GM23248 (cell line): ENCODE data around the gene CEBPZ. TPM values are rescaled to one million over a fixed set of nuclear protein-coding genes. Genes with fewer than 3 reads are reported as not detected.

Experiments
- DNase-seq: peaks from one replicate; pipeline ENCODE4 v3.0.0-alpha.2; 2015
- H2AFZ ChIP-seq: fragments of 200-600 bp; sonication (generic); 2 replicates; pipeline ENCODE4 v1.6.1; 2016; ENCODE audit warnings: antibody characterized with exemption
- H3F3A ChIP-seq: fragments of 200-600 bp; sonication (generic); 2 replicates; pipeline ENCODE4 v1.6.1; 2016; ENCODE audit warnings: mild to moderate bottlenecking, antibody characterized with exemption, mixed run types; ENCODE audit not compliant: insufficient read depth
- H3K27ac ChIP-seq: fragments of 200-600 bp; sonication (generic); 2 replicates; pipeline ENCODE4 v1.5.1; 2016; ENCODE audit warnings: mild to moderate bottlenecking
- H3K27me3 ChIP-seq: fragments of 200-600 bp; sonication (generic); replicated peaks from 2 replicates; pipeline ENCODE4 v1.6.1; 2016; ENCODE audit warnings: mild to moderate bottlenecking; ENCODE audit not compliant: insufficient read depth
- H3K36me3 ChIP-seq: fragments of 200-600 bp; sonication (generic); 2 replicates; pipeline ENCODE4 v1.6.1; 2016; ENCODE audit warnings: low read depth, mild to moderate bottlenecking
- H3K4me1 ChIP-seq: fragments of 200-600 bp; sonication (generic); 2 replicates; pipeline ENCODE4 v1.6.1; 2016; ENCODE audit warnings: mild to moderate bottlenecking; ENCODE audit not compliant: insufficient read depth
- H3K4me2 ChIP-seq: fragments of 200-600 bp; sonication (generic); one replicate; pipeline ENCODE4 v1.6.1; 2016; ENCODE audit warnings: mild to moderate bottlenecking; ENCODE audit not compliant: unreplicated experiment
- H3K4me3 ChIP-seq: fragments of 200-600 bp; sonication (generic); 2 replicates; pipeline ENCODE4 v1.5.1; 2016; ENCODE audit warnings: mild to moderate bottlenecking
- H3K79me2 ChIP-seq: fragments of 200-600 bp; sonication (generic); 2 replicates; pipeline ENCODE4 v1.6.1; 2016; ENCODE audit warnings: mild to moderate bottlenecking; ENCODE audit not compliant: insufficient read depth
- H3K9ac ChIP-seq: fragments of 200-600 bp; sonication (generic); 2 replicates; pipeline ENCODE4 v1.6.1; 2016; ENCODE audit warnings: mild to moderate bottlenecking
- H3K9me2 ChIP-seq: fragments of 200-600 bp; sonication (generic); 2 replicates; pipeline ENCODE4 v1.6.1; 2016; ENCODE audit warnings: mixed run types, mild to moderate bottlenecking, moderate library complexity; ENCODE audit not compliant: insufficient read depth
- H3K9me3 ChIP-seq: fragments of 200-600 bp; sonication (generic); one replicate; pipeline ENCODE4 v1.6.1; 2017; ENCODE audit warnings: low read depth
- H4K20me1 ChIP-seq: fragments of 200-600 bp; sonication (generic); 2 replicates; pipeline ENCODE4 v1.6.0; 2016; ENCODE audit not compliant: insufficient read depth
- EZH2 ChIP-seq: fragments of 200-600 bp; sonication (generic); IDR thresholded peaks from 2 replicates; pipeline ENCODE4 v1.6.1; 2018; ENCODE audit warnings: antibody characterized with exemption, mild to moderate bottlenecking; ENCODE audit not compliant: insufficient read depth, poor library complexity, severe bottlenecking
- EZH2phosphoT487 ChIP-seq: fragments of 200-600 bp; sonication (generic); IDR thresholded peaks from 2 replicates; pipeline ENCODE4 v1.6.1; 2018; ENCODE audit warnings: antibody characterized with exemption, moderate library complexity, mild to moderate bottlenecking, low read depth; ENCODE audit not compliant: insufficient read depth
- WGBS, 2 experiments: methylation state at CpG; one replicate each; pipeline ENCODE4 v1.1.6; 2015 to 2017; ENCODE audit warnings: low lambda C conversion rate in 2 of 2, low coverage in 1 of 2; ENCODE audit errors: missing lambda C conversion rate in 2 of 2; 5-methylcytosine and 5-hydroxymethylcytosine counted together
- in situ Hi-C: fragments of 300-500 bp; cut with MboI; formaldehyde crosslinking; loops from 2 replicates; pipeline ENCODE4 v1.15.0; 2020
- polyA plus RNA-seq: library from polyadenylated mRNA; unstranded; fragments of >200 nt; fragmentation: Nextera tagmentation; extraction: Ambion mirVana; gene quantifications from 2 replicates; pipeline ENCODE4 v1.2.1, GENCODE V29; 2016
- total RNA-seq: library from RNA; depleted of rRNA; stranded (reverse); fragments of >200 nt; shearing (Covaris generic); gene quantifications from 2 replicates; pipeline ENCODE4 v1.2.3, GENCODE V29; 2014

CEBPZ gene
- total and polyA plus RNA-seq, 2 experiments from 2014 or later: 23.0 to 34.0 TPM

GRCh38 chr2:37243435-37243834 lies 12.0 kb upstream of the CEBPZ start:
- H3K36me3 ChIP-seq: peaks cover 83% of the 10 kb centered on the region
- H3K4me3 ChIP-seq: no peak overlapping the region
- H3K9me3 ChIP-seq: no peaks in the 10 kb centered on the region
- no peak overlapping the region for H2AFZ ChIP-seq
- no peaks in the 10 kb centered on the region for H3K4me1 ChIP-seq
- H3F3A ChIP-seq: peaks cover 16% of the 10 kb centered on the region; the same call in 1 of the 2 replicates
- H3K9me2 ChIP-seq: no peaks in the 10 kb centered on the region
- H3K4me2 ChIP-seq: no peak overlapping the region
- TF ChIP-seq EZH2phosphoT487 (no peak), EZH2 (no peak)
- H3K79me2 ChIP-seq: 0 out of 2 replicates have a peak, but pooled peaks cover 6% of the 10 kb centered on the region
- 82% methylated on average over 4 of the region's 4 CpGs for WGBS, 2 experiments
- no peak overlapping the region for H3K27ac ChIP-seq
- DNase-seq: no peak
- no peak overlapping the region for H3K9ac ChIP-seq
- H3K27me3 ChIP-seq: no peaks in the 10 kb centered on the region
- in situ Hi-C loops: no loop called here
- H4K20me1 ChIP-seq: no peaks in the 10 kb centered on the region

GRCh38 chr2:37232131-37232933 lies 936 bp upstream of the CEBPZ start:
- DNase-seq: peak; percentile 62
- TF ChIP-seq EZH2: no peak
- TF ChIP-seq EZH2phosphoT487: no peak

GRCh38 chr2:37230581-37230980 lies 815 bp downstream of the CEBPZ start:
- no peaks in the 10 kb centered on the region for H3K9me3 ChIP-seq
- H2AFZ ChIP-seq: peak overlapping the region; percentile 93
- no peaks in the 10 kb centered on the region for H3K27me3 ChIP-seq
- no peaks in the 10 kb centered on the region for H3K9me2 ChIP-seq
- peaks cover 20% of the 10 kb centered on the region for H3K36me3 ChIP-seq
- peak overlapping the region; percentile 97 for H3K27ac ChIP-seq
- H3K4me1 ChIP-seq: peaks cover 21% of the 10 kb centered on the region
- H3K4me3 ChIP-seq: peak overlapping the region; percentile 89
- in situ Hi-C loops: no loop called here
- no peaks in the 10 kb centered on the region for H4K20me1 ChIP-seq
- H3F3A ChIP-seq: peaks cover 10% of the 10 kb centered on the region
- DNase-seq: peak; percentile 44
- H3K4me2 ChIP-seq: peak overlapping the region; percentile 95
- no peak for TF ChIP-seq EZH2
- no peak for TF ChIP-seq EZH2phosphoT487
- peaks cover 93% of the 10 kb centered on the region for H3K79me2 ChIP-seq
- H3K9ac ChIP-seq: peak overlapping the region; percentile 97
- WGBS, 2 experiments: 1 to 2% methylated on average over 8 of the region's 8 CpGs

More at GRCh38 chr2:37232131-37232933, 936 bp upstream of the CEBPZ start:
- H3K27ac ChIP-seq: peak overlapping the region; percentile 97
- peaks cover 19% of the 10 kb centered on the region for H3K36me3 ChIP-seq
- peaks cover 21% of the 10 kb centered on the region for H3K4me1 ChIP-seq
- peak overlapping the region; percentile 89 for H3K4me3 ChIP-seq
- H4K20me1 ChIP-seq: no peaks in the 10 kb centered on the region
- H3K9me2 ChIP-seq: no peaks in the 10 kb centered on the region
- H3K27me3 ChIP-seq: no peaks in the 10 kb centered on the region
- peak overlapping the region; percentile 95 for H3K4me2 ChIP-seq
- no peaks in the 10 kb centered on the region for H3K9me3 ChIP-seq
- in situ Hi-C loops: no loop called here
- peaks cover 95% of the 10 kb centered on the region for H3K79me2 ChIP-seq
- H3F3A ChIP-seq: peaks cover 10% of the 10 kb centered on the region
- H3K9ac ChIP-seq: peak overlapping the region; percentile 97
- peak overlapping the region; percentile 93 for H2AFZ ChIP-seq
- 7 to 8% methylated on average over 18 of the region's 18 CpGs for WGBS, 2 experiments

- no peak for DNase-seq
- in situ Hi-C loops: no loop called here
- WGBS, 2 experiments: 97 to 99% methylated on average over 3 of the region's 3 CpGs
- TF ChIP-seq EZH2 (no peak), EZH2phosphoT487 (no peak)
- Histone ChIP-seq H3K27me3 (no peaks in the 10 kb centered on the region), H3K9me2 (no peaks in the 10 kb centered on the region), H4K20me1 (no peaks in the 10 kb centered on the region), H3K9ac (no peak overlapping the region), H3K4me2 (no peak overlapping the region), H3F3A (peaks cover 10% of the 10 kb centered on the region), H3K9me3 (no peaks in the 10 kb centered on the region), H3K4me3 (no peak overlapping the region), H2AFZ (no peak overlapping the region), H3K4me1 (peaks cover 21% of the 10 kb centered on the region), H3K36me3 (peaks cover 20% of the 10 kb centered on the region), H3K79me2 (peaks cover 89% of the 10 kb centered on the region), H3K27ac (no peak overlapping the region)
These were observed 2.6 kb downstream of the CEBPZ start for GRCh38 chr2:37228788-37229187.
